Heart right ventricle (tissue), 16 donors: ENCODE data around the gene SLC5A5. TPM values are rescaled to one million over a fixed set of nuclear protein-coding genes. Genes with fewer than 3 reads are reported as not detected.
A peak's percentile ranks its signal among the peaks of the same experiment; 100 is the strongest.

ENCODE experiments used
- ATAC-seq, 8 donors: fragments of 200-7000 bp; cut with Tn5 transposase; one replicate each; pipeline ENCODE4 v1.9.1; 2020; ENCODE audit warnings: mild to moderate bottlenecking in 8 of 8, moderate library complexity in 8 of 8, moderate number of reproducible peaks in 1 of 8
- DNase-seq, 2 donors: peaks; one replicate each; pipeline ENCODE4 v3.0.0-alpha.2; 2020
- H3K27ac ChIP-seq, 10 donors: fragments of 200-600 bp; sonication (generic) in 2 of 10; one replicate each; pipeline versions ENCODE4 v1.5.0 to v1.8.0; 2020 to 2022; ENCODE audit warnings: mild to moderate bottlenecking in 3 of 10
- H3K27me3 ChIP-seq, 7 donors: fragments of 200-600 bp; one replicate each; pipeline ENCODE4 v1.8.0; 2021 to 2022; ENCODE audit warnings: mild to moderate bottlenecking in 2 of 7
- H3K36me3 ChIP-seq, 9 donors: fragments of 200-600 bp; sonication (generic) in 1 of 9; one replicate each; pipeline versions ENCODE4 v1.5.0 to v1.8.0; 2020 to 2022; ENCODE audit warnings: mild to moderate bottlenecking in 2 of 9
- H3K4me1 ChIP-seq, 9 donors: fragments of 200-600 bp; sonication (generic) in 1 of 9; one replicate each; pipeline versions ENCODE4 v1.5.0 to v1.8.0; 2020 to 2022; ENCODE audit warnings: mild to moderate bottlenecking in 4 of 9
- H3K4me3 ChIP-seq, 10 donors: fragments of 200-600 bp; sonication (generic) in 2 of 10; one replicate each; pipeline versions ENCODE4 v1.5.0 to v1.8.0; 2020 to 2022; ENCODE audit warnings: mild to moderate bottlenecking in 7 of 10, moderate library complexity in 2 of 10
- H3K9me3 ChIP-seq, 11 donors: fragments of 200-600 bp in 10 of 11; sonication (generic) in 2 of 11; one replicate each; pipeline versions ENCODE4 v1.5.0 to v1.8.0; 2013 to 2022; ENCODE audit warnings: mild to moderate bottlenecking in 2 of 11, control low read depth in 1 of 11, moderate library complexity in 1 of 11
- WGBS, 2 donors: extraction: QIAGEN DNeasy Blood & Tissue Kit; methylation state at CpG; one replicate each; pipeline ENCODE4 v1.1.7; 2013; ENCODE audit warnings: inconsistent platforms in 1 of 2; 5-methylcytosine and 5-hydroxymethylcytosine counted together
- intact Hi-C, 10 donors: fragments of 100-400 bp; cut with DNase I; formaldehyde crosslinking; loops; one replicate each; pipeline versions ENCODE4 v1.11.1 to v1.14.2; 2022
- polyA plus RNA-seq, 2 donors: library from polyadenylated mRNA; stranded (reverse); fragments of 200-250 nt; gene quantifications; one replicate each; pipeline ENCODE4 v1.2.3, GENCODE V29; 2013
- total RNA-seq, 10 donors: library from RNA; stranded (reverse); fragmentation: NEBNext Ultra II Directional in 3 of 10; extraction: Animal tissue kit (Norgen Biotek cat#: 25700) in 3 of 10; gene quantifications; one replicate each; pipeline versions ENCODE4 v1.2.1 to v1.2.4, GENCODE V29; 2021 to 2023
- TF ChIP-seq, protein P1 (sequence below), 9 donors: fragments of 200-600 bp; sonication (generic) in 2 of 9; IDR thresholded peaks; one replicate each; pipeline versions ENCODE4 v1.5.0 to v1.8.0; 2021 to 2022; ENCODE audit warnings: antibody characterized with exemption in 9 of 9, mild to moderate bottlenecking in 5 of 9, moderate library complexity in 1 of 9
- donor health status: Arrhythmogenic right ventricular cardiomyopathy.
- donor health status: ischemic (EF 13 %, LVEDD 7.1; RV severe dilation, severe dysfunction).
- donor health status: healthy with polysubstance abuse.
- donor health status: DM: no; HTN: yes; CAD: no.
- donor health status: DM: no; HTN: no; CAD: no.
- donor health status: ischemic (EF 25% LVEDD 6.9; RV normal size, moderate dysfunction).
- donor health status: ischemic (EF 25% LVEDD 5.7; RV mildly dilated, moderate dysfunction).
- donor health status: healthy.
- donor health status: DM: yes; HTN: yes; CAD: no.
- donor health status: Ischemic cardiomyopathy.
- donor health status: ischemic (EF 35%, LVEDD 5.7; RV mildly dilated, moderate dysfunction).
- donor health status: nonischemic (EF 11% LVEDD 7.7; RV severe dilation, severe dysfunction).
- donor health status: DM: yes; HTN: yes; CAD: no.
- donor health status: PGD.
- donor health status: ischemic (EF 29% LVEDD 5.4; RV normal size, mild dysfunction).
- donor health status: nonischemic (EF 23%, LVEDD 6.1; RV moderate dilation, normal function).

SLC5A5 gene
- total and polyA plus RNA-seq, 12 donors = 0.16 TPM; not detected in 11

DNA sequence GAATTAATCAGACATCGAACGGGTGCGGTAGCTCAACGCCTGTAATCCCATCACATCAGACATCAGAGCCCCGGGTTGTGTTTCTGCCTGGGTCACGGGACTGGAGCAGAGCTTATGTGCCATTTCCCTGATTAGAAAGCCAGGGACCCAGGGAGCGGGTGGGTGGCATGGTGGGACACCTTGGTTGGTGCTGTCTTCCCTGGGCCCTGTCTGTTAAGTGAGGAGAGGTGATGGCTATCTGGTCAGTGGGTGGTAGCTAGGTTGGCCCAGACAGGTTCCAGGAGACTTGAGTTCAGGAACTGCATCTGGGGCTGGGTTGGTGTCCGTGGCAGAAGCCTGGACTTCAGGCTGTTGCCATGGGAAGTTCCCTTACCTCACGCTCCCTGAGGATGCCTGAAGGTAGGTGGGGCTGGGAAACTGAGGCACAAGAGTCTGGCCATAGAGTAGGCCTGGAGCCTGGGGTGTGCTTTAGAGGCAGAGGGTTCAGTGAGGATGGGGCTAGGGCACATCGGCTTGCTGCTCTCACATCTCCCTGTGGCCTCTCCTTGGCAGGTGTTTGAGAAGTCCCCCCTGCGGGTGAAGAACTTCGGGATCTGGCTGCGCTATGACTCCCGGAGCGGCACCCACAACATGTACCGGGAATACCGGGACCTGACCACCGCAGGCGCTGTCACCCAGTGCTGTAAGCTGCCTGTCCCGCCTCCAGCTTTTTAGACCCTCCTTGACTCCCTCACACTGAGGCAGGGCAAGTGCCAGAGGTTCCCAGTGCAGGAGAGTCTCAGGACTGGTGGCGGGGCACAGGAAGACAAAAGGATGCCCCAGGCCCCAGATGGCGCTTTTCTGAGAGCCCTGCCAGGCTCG lies 10.0 kb upstream of the SLC5A5 start:
- ATAC-seq (no peak), DNase-seq (no peak)
- H3K27ac ChIP-seq = no peak overlapping the region
- intact Hi-C loops = loop anchor here in 7 of 10 donors (2.0 to 10.0 kb wide), 5 partner anchors 66 to 136 kb away; partner anchors contain the start of gene CCDC124 (in 4 of the 7)
- 84 to 85% methylated on average over 23 of the region's 23 CpGs for WGBS, 2 donors
- peak overlapping the region in 3 of 10 donors; percentile 76 to 93 (median 86) for H3K4me3 ChIP-seq
- TF ChIP-seq, protein P1, sequence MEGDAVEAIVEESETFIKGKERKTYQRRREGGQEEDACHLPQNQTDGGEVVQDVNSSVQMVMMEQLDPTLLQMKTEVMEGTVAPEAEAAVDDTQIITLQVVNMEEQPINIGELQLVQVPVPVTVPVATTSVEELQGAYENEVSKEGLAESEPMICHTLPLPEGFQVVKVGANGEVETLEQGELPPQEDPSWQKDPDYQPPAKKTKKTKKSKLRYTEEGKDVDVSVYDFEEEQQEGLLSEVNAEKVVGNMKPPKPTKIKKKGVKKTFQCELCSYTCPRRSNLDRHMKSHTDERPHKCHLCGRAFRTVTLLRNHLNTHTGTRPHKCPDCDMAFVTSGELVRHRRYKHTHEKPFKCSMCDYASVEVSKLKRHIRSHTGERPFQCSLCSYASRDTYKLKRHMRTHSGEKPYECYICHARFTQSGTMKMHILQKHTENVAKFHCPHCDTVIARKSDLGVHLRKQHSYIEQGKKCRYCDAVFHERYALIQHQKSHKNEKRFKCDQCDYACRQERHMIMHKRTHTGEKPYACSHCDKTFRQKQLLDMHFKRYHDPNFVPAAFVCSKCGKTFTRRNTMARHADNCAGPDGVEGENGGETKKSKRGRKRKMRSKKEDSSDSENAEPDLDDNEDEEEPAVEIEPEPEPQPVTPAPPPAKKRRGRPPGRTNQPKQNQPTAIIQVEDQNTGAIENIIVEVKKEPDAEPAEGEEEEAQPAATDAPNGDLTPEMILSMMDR (IDR thresholded peaks at IDR 0.05) = no peak
- no peaks in the 10 kb centered on the region for H3K9me3 ChIP-seq
- peaks cover 9 to 31% (median 23%) of the 10 kb centered on the region in 9 donors for H3K4me1 ChIP-seq
- peaks cover 0 to 54% (median 44%) of the 10 kb centered on the region in 9 donors for H3K36me3 ChIP-seq
- H3K27me3 ChIP-seq = no peaks in the 10 kb centered on the region

DNA sequence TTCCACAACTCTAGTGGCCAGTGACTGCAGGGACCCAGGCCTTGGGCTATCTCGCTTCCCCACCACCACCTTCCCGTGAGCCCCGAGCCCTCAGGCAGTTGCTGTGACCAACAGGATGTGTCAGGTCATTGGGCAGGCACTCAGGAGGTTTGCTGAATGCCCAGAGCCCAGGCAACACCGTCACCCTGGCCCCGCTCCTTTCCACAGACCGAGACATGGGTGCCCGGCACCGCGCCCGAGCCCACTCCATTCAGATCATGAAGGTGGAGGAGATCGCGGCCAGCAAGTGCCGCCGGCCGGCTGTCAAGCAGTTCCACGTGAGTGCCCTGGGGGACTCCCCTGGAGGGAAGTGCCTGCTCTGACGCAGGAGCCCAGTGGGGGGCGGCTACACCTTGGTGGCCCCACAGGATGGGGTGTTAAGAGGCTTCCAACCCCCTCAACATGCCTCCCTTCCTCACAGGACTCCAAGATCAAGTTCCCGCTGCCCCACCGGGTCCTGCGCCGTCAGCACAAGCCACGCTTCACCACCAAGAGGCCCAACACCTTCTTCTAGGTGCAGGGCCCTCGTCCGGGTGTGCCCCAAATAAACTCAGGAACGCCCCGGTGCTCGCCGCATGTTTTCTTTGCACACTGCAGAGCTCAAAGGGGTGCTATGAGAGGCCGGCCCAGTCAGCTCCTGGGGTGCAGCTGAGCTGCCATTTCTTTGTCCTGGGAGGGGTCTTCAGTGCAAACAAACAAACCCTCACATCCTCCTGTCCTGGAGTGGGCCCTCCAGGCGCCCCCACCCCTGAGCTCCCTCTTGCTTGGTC lies 8.8 kb upstream of the SLC5A5 start:
- Histone ChIP-seq H3K4me3 (no peak overlapping the region), H3K27ac (peak overlapping the region in 1 of 10 donors; percentile 56), H3K27me3 (no peaks in the 10 kb centered on the region), H3K4me1 (peaks cover 9 to 31% (median 23%) of the 10 kb centered on the region in 9 donors), H3K36me3 (peaks cover 0 to 54% (median 44%) of the 10 kb centered on the region in 9 donors), H3K9me3 (no peaks in the 10 kb centered on the region)
- 84 to 90% methylated on average over 26 to 31 of the region's 31 CpGs for WGBS, 2 donors
- DNase-seq (no peak), ATAC-seq (no peak)
- intact Hi-C loops = loop anchor here in 6 of 10 donors (5.0 to 10.0 kb wide), 4 partner anchors 64 to 134 kb away; partner anchors contain the start of gene CCDC124 (in 3 of the 6)
- TF ChIP-seq, protein P1 (IDR thresholded peaks at IDR 0.05) = no peak

DNA sequence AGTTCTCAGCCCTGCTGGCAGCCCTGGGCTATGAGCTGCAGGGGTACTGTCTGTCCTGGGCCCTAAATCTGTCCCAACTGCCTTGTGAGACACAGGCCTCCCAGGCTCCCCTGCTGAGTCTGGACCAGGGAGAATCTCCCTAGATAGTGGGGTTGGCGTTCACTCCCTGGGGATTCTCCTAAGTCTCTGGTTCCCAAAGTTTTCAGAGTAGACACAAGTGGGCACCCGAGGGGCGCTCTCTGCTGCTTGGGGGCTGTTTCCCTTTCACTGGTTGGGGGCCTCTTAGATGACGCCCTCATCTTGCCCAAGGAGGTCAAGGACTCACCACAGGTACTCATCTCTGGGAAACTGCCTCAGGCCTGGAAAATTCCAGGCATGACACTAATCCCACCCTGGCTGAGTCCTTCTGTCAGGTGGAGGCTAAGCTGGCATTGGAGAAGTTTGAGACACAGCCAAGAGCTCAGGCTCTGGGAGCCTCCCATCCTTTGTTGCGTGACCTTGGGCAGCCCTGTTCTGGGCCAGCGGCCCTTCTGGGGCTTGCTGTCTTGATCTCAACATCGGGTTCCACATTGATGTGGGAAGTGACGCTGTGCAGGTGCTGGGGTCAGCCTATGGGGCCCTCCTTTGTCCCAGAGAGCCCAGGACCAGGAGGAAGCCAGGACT lies 8.1 kb upstream of the SLC5A5 start:
- H3K27ac ChIP-seq = peak overlapping the region in 2 of 10 donors; percentile 52 to 56
- TF ChIP-seq, protein P1 (IDR thresholded peaks at IDR 0.05) = no peak
- no peaks in the 10 kb centered on the region for H3K27me3 ChIP-seq
- peaks cover 9 to 31% (median 23%) of the 10 kb centered on the region in 9 donors for H3K4me1 ChIP-seq
- no peak overlapping the region for H3K4me3 ChIP-seq
- intact Hi-C loops = loop anchor here in 6 of 10 donors (5.0 to 10.0 kb wide), 4 partner anchors 64 to 134 kb away; partner anchors contain the start of gene CCDC124 (in 3 of the 6)
- DNase-seq (no peak), ATAC-seq (no peak)
- WGBS, 2 donors = 62 to 64% methylated on average over 8 of the region's 8 CpGs
- peaks cover 0 to 54% (median 44%) of the 10 kb centered on the region in 9 donors for H3K36me3 ChIP-seq
- H3K9me3 ChIP-seq = no peaks in the 10 kb centered on the region
